Fibroblast of pulmonary artery (primary cell): Measurements from ENCODE around the gene HSD3B7.
A peak's percentile ranks its signal among the peaks of the same experiment; 100 is the strongest.

Source experiments
- DNase-seq: peaks from one replicate; pipeline ENCODE4 v3.0.0-alpha.2; 2010; ENCODE audit warnings: low read depth
- H3K4me3 ChIP-seq: replicated peaks from 2 replicates; pipeline ENCODE4 v1.5.1; 2011; ENCODE audit warnings: low read depth, mild to moderate bottlenecking, control low read depth, low read length, moderate library complexity
- TF ChIP-seq, protein P1 (sequence below): IDR thresholded peaks from 2 replicates; pipeline ENCODE4 v1.5.1; 2011; ENCODE audit warnings: mild to moderate bottlenecking, control low read depth, low read length, inconsistent platforms; ENCODE audit errors: missing control alignments

The HSD3B7 gene

DNA sequence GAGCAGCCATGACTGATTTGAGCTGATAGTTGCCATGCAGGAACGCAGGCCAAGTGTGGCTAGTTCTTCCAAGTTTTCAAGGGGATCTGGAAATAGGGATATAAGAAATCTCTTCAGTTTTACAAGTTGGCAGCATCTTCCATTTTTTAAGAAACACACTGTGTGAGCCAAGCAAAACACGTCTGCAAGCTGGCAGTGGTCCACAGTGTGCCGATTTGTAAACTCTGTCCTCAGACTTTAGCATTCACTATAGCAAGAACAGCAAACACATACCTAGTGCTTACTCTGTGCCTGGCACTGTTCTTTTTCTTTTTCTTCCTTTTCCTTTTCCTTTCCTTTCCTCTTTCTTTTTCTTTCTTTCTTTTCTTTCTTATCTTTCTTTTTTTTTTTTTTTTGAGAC is 33.3 kb upstream of the HSD3B7 start:
- peak; percentile 87 for DNase-seq
- H3K4me3 ChIP-seq, result no peak overlapping the region
- TF ChIP-seq, protein P1, sequence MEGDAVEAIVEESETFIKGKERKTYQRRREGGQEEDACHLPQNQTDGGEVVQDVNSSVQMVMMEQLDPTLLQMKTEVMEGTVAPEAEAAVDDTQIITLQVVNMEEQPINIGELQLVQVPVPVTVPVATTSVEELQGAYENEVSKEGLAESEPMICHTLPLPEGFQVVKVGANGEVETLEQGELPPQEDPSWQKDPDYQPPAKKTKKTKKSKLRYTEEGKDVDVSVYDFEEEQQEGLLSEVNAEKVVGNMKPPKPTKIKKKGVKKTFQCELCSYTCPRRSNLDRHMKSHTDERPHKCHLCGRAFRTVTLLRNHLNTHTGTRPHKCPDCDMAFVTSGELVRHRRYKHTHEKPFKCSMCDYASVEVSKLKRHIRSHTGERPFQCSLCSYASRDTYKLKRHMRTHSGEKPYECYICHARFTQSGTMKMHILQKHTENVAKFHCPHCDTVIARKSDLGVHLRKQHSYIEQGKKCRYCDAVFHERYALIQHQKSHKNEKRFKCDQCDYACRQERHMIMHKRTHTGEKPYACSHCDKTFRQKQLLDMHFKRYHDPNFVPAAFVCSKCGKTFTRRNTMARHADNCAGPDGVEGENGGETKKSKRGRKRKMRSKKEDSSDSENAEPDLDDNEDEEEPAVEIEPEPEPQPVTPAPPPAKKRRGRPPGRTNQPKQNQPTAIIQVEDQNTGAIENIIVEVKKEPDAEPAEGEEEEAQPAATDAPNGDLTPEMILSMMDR, result no peak

DNA sequence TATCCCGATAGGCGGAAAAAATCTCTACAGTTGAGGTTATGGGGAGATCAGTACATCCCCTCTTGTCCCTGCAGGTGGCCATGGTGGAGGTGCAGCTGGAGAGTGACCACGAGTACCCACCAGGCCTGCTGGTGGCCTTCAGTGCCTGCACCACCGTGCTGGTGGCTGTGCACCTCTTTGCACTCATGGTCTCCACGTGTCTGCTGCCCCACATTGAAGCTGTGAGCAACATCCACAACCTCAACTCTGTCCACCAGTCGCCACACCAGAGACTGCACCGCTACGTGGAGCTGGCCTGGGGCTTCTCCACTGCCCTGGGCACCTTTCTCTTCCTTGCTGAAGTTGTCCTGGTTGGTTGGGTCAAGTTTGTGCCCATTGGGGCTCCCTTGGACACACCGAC is 31.9 kb upstream of the HSD3B7 start:
- no peak for DNase-seq
- no peak overlapping the region for H3K4me3 ChIP-seq
- TF ChIP-seq, protein P1, result no peak

DNA sequence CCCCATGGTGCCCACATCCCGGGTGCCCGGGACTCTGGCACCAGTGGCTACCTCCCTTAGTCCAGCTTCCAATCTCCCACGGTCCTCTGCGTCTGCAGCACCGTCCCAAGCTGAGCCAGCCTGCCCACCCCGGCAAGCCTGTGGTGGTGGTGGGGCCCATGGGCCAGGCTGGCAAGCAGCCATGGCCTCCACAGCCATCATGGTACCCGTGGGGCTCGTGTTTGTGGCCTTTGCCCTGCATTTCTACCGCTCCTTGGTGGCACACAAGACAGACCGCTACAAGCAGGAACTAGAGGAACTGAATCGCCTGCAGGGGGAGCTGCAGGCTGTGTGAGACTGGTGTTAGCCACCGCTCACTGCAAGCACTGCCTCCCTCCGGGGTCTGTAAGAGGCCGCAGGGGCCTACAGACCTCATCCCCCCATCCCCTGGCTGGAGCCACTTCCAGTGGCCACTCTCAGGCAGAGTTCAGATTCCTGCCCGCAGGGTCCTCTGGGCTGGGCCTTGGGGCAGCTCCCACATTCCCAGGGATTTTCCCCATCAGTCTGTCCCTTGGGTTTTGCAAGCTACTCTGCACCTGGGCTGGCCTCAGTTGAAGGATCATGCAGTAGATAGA is 31.4 kb upstream of the HSD3B7 start:
- no peak overlapping the region for H3K4me3 ChIP-seq
- DNase-seq, result peak; percentile 79
- TF ChIP-seq, protein P1, result peak; percentile 77

DNA sequence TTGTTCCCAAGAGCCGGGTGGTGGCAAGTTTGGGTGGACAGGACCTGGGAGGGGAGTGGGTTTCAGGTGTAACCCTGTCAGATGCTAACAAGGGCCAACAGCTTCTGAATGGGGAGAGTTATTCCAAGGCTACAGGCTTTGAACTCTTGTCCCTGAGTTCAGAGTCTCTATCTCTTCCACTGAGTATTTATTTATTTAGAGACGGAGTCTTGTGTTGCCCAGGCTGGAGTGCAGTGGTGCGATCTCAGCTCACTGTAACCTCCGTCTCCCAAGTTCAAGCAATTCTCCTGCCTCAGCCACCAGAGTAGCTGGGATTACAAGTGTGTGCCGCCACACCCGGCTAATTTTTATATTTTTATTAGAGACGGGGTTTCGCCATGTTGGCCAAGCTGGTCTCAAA is 30.0 kb upstream of the HSD3B7 start:
- no peak overlapping the region for H3K4me3 ChIP-seq
- TF ChIP-seq, protein P1, result no peak
- DNase-seq, result no peak

DNA sequence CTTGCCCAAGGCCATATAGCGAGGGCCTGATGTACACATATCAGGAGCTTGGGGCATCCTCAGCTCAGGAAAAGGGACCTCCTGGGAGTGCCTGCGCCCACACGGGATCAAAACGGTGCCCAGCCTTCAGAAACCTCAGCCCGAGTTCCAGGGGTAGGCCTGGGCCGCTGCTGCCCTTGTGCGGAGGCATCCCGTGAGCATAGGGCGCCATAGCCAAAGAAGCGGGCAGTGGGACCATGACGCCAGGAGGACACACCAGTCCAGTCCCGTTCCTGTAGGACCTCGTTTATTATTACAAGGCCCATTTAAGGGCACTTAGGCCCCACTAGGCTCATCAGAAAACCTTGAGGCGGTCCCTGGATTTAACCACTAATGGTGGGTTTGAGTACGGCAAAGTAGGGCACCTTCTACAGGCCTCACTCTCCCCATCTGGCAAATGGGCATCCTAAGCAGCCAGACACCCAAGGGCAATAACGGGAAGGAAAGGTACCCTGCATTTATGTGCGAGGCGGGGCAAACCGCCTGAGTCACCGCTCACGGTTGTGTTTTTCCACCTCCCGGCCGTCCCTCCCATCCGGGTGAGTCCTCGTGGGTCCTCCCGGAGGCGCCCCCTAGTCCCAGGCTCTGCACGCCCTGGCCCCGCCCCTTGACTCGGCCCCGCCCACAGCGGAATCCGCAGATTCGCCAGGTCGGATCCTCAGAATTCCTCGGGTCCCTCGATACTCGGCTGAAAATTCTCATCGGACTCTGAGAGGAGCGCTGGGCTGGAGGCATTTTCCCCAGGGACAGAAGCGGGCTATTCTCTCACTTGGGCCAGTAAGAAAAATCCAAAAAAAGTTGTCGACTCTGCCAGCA is 28.2 kb upstream of the HSD3B7 start:
- DNase-seq, result peak; percentile 89
- TF ChIP-seq, protein P1, result peak; percentile 23
- H3K4me3 ChIP-seq, result peak overlapping the region; percentile 87

DNA sequence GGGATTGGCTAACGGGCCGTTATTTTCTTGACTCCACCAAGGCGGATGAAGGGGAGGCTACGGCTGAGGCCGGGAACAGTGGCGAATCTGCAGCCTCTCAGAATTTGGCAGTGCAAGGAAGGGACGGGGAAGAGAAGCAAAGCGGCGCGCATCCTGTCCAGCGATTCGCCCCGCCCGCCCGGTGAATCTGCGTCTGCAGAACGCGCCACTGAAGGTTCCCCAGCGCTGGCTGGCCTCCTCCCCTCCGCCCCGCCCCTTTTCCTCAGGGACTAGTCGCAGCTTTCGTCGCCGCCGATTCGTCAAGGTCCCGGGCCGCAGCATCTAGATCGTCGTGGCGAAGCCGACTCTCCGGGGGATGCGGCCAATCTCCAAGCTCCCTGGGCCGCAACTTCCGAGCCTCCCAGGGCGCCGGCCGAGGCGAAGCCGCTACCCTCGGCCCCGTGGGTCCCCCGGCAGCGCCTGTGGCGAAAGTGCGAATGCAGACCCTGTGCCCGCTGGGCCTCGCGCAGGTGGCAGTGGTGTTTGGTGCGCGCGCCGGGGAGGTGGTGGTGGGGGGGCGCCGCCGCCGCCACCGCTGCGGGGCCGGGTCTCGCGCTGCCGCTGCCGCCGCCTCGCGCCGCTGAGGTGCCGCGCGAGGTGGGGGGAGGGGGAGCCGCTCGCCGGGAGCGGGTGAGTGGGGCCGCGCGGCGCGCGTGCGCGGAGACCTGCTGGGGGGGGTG is 27.4 kb upstream of the HSD3B7 start, which contains the start of gene SETD1A:
Gene SETD1A, plus strand, starts transcription at position 299 of the 719 bp plus-strand sequence. CDS start 978 bp downstream, outside the sequence.
- H3K4me3 ChIP-seq, result peak within 1 kb of the TSS; percentile 87
- TF ChIP-seq, protein P1, result no peak
- peak; percentile 98 for DNase-seq
